ENCODE measurements around the gene TBXA2R.

TBXA2R gene

DNA sequence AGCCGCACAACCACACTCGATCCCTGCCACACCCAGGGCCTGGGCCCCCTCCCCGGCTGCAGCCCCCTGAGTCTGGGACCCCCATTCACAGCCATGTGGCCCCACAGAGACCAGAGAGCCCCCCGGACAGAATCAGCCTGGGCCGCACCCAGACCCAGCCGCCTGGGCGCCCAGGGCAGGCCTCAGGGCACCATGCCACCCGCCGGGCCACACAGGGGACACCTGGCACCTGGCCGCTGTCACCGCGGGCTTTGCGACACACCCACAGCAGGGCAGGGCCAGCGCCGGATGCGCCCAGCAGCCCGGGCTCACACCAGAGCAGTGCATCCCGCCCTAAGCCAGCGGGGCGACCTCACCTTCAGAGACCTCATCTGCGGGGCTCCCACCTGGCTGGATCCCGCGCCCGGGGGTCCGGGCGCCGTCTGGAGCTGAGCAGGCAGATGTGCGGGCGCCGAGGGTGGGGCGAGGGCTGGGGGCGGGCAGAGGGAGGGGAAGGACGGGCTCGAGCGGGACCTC, 443 bp downstream of the TBXA2R start:
- H3K27ac ChIP-seq (ENCODE audit: poor library complexity, severe bottlenecking) = no peak overlapping the region
- H3K4me3 ChIP-seq (ENCODE audit: severe bottlenecking) = peak overlapping the region; percentile 26
- H3K36me3 ChIP-seq (ENCODE audit: low read depth) = no peaks in the 10 kb centered on the region
- no peaks in the 10 kb centered on the region for H3K4me1 ChIP-seq (ENCODE audit: insufficient read depth, poor library complexity, severe bottlenecking)
- TF ChIP-seq, protein P1, sequence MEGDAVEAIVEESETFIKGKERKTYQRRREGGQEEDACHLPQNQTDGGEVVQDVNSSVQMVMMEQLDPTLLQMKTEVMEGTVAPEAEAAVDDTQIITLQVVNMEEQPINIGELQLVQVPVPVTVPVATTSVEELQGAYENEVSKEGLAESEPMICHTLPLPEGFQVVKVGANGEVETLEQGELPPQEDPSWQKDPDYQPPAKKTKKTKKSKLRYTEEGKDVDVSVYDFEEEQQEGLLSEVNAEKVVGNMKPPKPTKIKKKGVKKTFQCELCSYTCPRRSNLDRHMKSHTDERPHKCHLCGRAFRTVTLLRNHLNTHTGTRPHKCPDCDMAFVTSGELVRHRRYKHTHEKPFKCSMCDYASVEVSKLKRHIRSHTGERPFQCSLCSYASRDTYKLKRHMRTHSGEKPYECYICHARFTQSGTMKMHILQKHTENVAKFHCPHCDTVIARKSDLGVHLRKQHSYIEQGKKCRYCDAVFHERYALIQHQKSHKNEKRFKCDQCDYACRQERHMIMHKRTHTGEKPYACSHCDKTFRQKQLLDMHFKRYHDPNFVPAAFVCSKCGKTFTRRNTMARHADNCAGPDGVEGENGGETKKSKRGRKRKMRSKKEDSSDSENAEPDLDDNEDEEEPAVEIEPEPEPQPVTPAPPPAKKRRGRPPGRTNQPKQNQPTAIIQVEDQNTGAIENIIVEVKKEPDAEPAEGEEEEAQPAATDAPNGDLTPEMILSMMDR (IDR thresholded peaks at IDR 0.05; ENCODE audit: poor library complexity, severe bottlenecking) = no peak
- ATAC-seq (ENCODE audit: low read depth) (peak; percentile 30; the same call in 2 of the 3 replicates), DNase-seq (ENCODE audit: low spot score) (no peak)
- no peaks in the 10 kb centered on the region for H3K9me3 ChIP-seq (ENCODE audit: severe bottlenecking)
- no peaks in the 10 kb centered on the region for H3K27me3 ChIP-seq (ENCODE audit: insufficient read depth, poor library complexity, severe bottlenecking)

DNA sequence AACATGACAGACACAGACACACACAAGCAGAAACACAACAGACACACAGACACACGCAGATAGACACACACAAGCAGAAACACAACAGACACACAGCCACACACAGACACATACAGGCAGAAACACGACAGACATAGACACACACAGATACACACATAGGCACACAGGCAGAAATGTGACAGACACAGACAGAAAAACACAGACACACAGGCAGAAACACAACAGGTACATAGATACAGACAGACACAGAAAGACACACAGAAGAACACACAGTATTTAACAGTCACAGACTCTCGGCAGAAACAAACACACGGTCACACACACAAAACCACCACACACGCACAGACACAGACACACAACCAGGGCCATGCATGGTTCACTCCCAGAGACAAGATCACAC, 905 bp downstream of the TBXA2R start:
- no peak overlapping the region for H3K27ac ChIP-seq (ENCODE audit: poor library complexity, severe bottlenecking)

DNA sequence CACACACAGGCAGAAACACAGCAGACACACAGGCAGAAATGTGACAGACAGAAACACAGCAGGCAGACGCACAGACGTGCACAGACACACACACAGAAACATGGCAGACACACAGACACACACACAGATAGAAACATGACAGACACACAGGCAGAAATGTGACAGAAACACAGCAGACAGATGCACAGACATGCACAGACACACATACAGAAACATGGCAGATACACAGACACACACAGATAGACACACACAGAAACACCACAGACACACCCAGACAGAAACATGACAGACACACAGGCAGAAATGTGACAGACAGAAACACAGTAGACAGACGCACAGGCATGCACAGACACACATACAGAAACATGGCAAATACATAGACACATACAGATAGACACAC, 1.3 kb downstream of the TBXA2R start:
- Histone ChIP-seq H3K27ac (ENCODE audit: poor library complexity, severe bottlenecking) (no peak overlapping the region), H3K4me3 (ENCODE audit: severe bottlenecking) (no peak overlapping the region), H3K27me3 (ENCODE audit: insufficient read depth, poor library complexity, severe bottlenecking) (no peaks in the 10 kb centered on the region), H3K36me3 (ENCODE audit: low read depth) (no peaks in the 10 kb centered on the region), H3K4me1 (ENCODE audit: insufficient read depth, poor library complexity, severe bottlenecking) (no peaks in the 10 kb centered on the region), H3K9me3 (ENCODE audit: severe bottlenecking) (no peaks in the 10 kb centered on the region)
- DNase-seq (ENCODE audit: low spot score) = no peak
- TF ChIP-seq, protein P1 (IDR thresholded peaks at IDR 0.05; ENCODE audit: poor library complexity, severe bottlenecking) = no peak
- ATAC-seq (ENCODE audit: low read depth) = no peak

More for the DNA sequence above, 905 bp downstream of the TBXA2R start:
- Histone ChIP-seq H3K27me3 (ENCODE audit: insufficient read depth, poor library complexity, severe bottlenecking) (no peaks in the 10 kb centered on the region), H3K9me3 (ENCODE audit: severe bottlenecking) (no peaks in the 10 kb centered on the region), H3K4me1 (ENCODE audit: insufficient read depth, poor library complexity, severe bottlenecking) (no peaks in the 10 kb centered on the region), H3K4me3 (ENCODE audit: severe bottlenecking) (peak overlapping the region; percentile 26), H3K36me3 (ENCODE audit: low read depth) (no peaks in the 10 kb centered on the region)
- TF ChIP-seq, protein P1 (IDR thresholded peaks at IDR 0.05; ENCODE audit: poor library complexity, severe bottlenecking) = no peak
- no peak for DNase-seq (ENCODE audit: low spot score)
- no peak for ATAC-seq (ENCODE audit: low read depth)

DNA sequence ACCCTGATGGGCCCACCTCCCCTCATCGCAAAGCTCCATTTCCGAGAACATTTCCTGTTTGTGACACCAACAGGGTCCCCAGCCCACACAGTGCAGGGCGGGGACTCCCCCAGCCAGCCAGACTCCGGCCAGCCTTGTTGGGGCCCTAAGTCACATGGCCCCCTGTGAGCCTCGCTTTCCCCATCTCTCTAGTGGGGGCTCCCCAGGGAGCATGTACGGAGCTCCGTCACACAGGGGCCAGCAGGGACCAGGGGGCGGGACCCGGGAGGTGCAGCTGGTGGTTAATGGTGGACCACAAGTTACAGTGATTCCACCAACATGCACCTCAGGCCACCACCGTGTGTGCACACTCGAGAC, 1.7 kb downstream of the TBXA2R start:
- ATAC-seq (ENCODE audit: low read depth) (no peak), DNase-seq (ENCODE audit: low spot score) (no peak)
- no peaks in the 10 kb centered on the region for H3K9me3 ChIP-seq (ENCODE audit: severe bottlenecking)
- no peak overlapping the region for H3K27ac ChIP-seq (ENCODE audit: poor library complexity, severe bottlenecking)
- no peaks in the 10 kb centered on the region for H3K36me3 ChIP-seq (ENCODE audit: low read depth)
- no peak overlapping the region for H3K4me3 ChIP-seq (ENCODE audit: severe bottlenecking)
- no peaks in the 10 kb centered on the region for H3K27me3 ChIP-seq (ENCODE audit: insufficient read depth, poor library complexity, severe bottlenecking)
- TF ChIP-seq, protein P1 (IDR thresholded peaks at IDR 0.05; ENCODE audit: poor library complexity, severe bottlenecking) = no peak
- no peaks in the 10 kb centered on the region for H3K4me1 ChIP-seq (ENCODE audit: insufficient read depth, poor library complexity, severe bottlenecking)

DNA sequence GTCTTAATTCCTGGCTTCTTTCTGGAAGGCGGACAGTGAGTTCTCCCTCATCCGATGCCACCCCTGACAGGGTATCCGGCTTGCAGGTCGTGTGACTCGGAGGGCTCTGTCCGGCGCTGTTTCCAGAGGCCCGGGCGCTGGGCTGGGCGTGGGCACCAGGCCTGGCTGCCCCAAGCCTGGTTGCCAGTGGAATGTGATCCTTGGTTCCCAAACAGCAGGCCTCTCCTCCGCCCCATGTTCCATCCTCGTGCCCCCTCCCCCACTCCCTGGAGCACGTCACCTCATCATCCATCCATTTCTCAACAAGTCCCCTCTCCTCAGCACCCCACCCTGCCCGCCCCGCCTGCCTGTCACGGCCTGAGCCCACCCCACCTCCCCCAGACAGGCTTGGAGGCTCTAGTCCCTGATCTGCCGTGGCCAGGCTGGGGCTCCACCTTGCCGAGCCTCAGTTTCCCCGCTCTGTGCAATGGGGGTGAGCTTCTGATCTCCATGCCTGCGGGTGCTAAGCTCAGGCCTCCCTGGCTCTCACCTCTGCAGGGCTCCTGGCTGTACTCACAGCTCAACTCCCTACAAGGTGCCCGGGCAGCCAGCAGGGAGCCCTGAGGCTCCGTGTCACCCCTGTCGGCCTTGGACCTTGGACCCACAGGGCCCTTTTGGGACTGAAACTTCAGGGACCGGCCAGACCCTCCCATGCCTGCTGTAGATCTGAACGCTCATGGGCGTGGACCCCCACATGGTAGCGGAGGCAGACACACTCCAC, 2.3 kb downstream of the TBXA2R start:
- Histone ChIP-seq H3K4me1 (ENCODE audit: insufficient read depth, poor library complexity, severe bottlenecking) (no peaks in the 10 kb centered on the region), H3K27me3 (ENCODE audit: insufficient read depth, poor library complexity, severe bottlenecking) (no peaks in the 10 kb centered on the region), H3K4me3 (ENCODE audit: severe bottlenecking) (no peak overlapping the region), H3K36me3 (ENCODE audit: low read depth) (no peaks in the 10 kb centered on the region), H3K27ac (ENCODE audit: poor library complexity, severe bottlenecking) (no peak overlapping the region), H3K9me3 (ENCODE audit: severe bottlenecking) (no peaks in the 10 kb centered on the region)
- TF ChIP-seq, protein P1 (IDR thresholded peaks at IDR 0.05; ENCODE audit: poor library complexity, severe bottlenecking) = no peak
- no peak for ATAC-seq (ENCODE audit: low read depth)
- DNase-seq (ENCODE audit: low spot score) = no peak
